NOMO-1 (cell line): ENCODE results near the gene ARHGEF40.

Experiments used
- DNase-seq, 2 experiments: peaks; one replicate each; lab custom pipeline; 2025; ENCODE audit not compliant: unreplicated experiment in 2 of 2; lab: John Stamatoyannopoulos, UW

ARHGEF40 gene

DNA sequence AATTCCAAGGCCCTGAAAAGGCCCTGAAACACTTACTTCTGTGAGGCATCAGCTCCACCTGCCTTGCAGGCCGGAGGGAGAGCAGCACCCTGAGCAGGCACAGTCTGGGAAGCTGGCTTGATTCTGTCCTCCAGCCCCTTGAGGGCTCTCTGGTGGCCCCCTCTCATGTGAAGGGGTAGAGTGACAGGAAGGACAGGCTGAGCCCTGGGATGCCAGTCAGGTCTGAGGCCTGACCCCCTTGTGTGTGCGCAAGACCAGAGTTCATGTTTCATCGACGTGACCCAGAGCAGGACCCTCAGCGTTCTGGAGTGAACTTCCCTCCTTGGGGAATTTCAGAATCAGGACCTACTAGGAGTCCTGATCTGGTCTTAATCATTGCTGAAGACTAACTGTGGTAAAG, 11.2 kb upstream of the ARHGEF40 start:
- no peak for DNase-seq

DNA sequence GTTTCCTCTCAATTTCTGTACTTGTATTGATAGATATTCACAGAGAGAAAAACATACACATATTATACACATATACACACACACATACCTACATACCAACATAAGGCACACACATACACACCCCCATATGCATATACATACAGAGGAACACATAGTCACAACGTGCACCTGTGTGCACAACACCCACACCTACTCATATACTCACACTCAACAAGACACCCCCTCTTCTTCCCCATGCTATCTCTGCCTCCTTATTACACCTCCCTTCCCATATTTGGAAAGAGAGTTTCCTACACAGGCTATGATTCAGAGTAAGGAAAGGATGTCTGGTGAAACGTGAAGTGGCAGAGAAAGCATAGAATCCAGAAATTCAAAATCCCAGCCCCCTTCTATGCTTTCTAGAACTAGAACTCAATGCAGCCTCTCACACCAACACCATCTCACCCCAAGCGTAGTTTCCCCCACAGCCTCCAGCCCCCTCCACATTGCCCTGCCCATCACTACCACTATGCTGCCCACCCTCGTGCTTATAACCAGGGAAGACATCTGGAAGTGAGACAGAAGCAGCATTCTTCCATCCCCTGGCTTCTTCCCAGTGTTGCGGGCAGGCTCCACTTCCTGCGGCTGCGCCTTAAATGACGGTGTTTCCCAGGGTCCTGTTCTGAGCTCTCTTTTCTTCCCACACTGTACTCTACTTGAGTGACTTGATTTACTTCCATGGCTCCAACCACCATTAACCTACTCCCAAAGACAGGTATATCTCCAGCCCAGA, 10.1 kb upstream of the ARHGEF40 start:
- DNase-seq, result no peak

DNA sequence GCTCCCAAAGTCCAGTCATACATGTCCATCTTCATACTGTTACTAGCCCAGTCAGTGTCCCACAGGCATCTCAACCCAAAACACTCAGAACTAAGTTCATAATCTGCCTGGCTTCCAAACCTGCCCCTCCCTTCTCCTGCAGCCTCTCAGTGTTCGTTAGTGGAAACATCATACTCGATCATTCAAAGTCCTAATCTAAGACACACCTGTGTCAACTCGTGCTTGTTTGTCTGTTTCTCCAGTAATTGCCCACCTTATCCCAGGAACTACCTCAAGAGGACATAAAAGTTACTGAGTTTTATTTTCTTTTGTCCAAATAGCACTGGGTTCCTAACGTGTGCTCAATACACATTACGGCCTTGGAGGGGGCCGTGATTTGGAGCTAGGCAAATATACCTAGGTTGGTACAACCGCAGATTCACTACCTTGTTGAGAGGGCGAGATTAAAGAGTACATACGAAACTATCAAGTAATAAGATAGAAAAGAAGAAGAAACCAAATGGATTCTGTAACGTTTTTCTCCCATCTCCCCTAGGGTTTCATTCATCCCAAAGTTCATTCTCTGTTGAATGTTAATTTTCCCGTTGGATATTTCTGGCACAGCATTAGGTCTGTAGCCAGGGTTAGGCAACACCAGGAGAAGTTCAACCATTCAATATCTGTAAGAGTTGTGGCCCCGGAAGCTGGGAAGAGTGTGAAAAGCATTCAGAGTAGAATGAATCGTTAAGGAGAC, 9.3 kb upstream of the ARHGEF40 start:
- no peak for DNase-seq

DNA sequence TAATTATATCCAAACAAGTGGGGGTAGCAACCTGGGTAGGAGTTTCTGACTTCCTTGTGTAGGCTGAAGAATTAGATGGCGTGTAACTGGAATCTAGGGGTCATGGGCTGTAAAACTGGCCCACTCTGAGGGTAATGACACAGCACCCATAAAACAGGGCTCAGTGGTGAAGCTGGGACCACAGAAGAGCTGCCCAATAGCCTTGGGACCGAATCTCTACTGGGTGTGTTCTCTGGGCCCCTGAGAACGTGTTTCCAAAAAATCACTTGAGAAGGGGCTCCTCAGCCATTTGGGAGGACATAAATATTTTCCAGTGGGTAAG, 8.8 kb upstream of the ARHGEF40 start:
- no peak for DNase-seq

DNA sequence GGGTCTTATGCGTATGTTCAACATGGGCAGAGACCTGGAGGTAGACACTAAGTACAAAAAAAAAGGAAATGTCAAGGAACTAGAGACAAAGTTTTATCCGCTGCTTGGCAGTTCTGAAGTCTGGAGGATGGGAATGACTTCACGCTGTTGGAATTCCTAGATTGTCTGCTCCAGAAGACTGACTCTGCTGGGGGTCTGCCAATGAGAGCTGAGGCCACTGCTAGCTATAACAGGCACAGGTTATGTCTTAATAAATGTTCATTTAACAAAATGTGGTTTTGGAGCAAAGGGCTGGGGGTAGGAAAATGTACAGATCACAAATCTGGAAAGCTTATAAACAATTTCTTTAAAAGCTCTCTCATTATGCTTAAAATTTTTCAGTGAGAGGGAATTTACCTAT, 6.6 kb upstream of the ARHGEF40 start:
- no peak for DNase-seq

DNA sequence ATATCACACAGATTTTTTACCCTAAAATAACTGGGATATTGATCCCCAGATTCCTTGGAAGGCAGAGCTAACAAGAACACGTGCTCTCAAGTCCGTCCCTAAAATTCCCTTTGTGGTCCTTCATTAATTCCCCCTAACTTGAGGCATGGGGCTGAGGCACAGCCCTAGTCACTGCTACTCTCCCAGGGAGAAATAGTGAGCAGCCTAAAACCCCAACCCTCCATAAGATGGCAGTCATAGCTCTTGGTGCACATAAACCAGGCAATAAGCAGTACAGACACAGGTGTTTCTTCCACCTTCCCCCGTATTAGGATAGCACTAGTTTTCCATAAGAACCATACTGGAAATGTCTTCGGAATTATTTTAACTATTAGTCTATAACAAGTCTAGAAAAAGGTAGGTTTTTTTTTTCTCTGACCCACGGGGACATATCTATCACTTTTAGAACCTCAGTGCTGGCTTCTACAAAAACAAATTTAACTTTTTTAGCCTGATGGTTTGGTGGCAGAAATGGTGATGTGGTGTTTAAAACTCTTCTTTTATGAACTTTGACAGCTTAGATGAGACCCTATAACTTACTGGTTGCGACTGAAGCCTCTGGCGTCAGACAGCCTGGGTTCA, 3.1 kb upstream of the ARHGEF40 start:
- no peak for DNase-seq

DNA sequence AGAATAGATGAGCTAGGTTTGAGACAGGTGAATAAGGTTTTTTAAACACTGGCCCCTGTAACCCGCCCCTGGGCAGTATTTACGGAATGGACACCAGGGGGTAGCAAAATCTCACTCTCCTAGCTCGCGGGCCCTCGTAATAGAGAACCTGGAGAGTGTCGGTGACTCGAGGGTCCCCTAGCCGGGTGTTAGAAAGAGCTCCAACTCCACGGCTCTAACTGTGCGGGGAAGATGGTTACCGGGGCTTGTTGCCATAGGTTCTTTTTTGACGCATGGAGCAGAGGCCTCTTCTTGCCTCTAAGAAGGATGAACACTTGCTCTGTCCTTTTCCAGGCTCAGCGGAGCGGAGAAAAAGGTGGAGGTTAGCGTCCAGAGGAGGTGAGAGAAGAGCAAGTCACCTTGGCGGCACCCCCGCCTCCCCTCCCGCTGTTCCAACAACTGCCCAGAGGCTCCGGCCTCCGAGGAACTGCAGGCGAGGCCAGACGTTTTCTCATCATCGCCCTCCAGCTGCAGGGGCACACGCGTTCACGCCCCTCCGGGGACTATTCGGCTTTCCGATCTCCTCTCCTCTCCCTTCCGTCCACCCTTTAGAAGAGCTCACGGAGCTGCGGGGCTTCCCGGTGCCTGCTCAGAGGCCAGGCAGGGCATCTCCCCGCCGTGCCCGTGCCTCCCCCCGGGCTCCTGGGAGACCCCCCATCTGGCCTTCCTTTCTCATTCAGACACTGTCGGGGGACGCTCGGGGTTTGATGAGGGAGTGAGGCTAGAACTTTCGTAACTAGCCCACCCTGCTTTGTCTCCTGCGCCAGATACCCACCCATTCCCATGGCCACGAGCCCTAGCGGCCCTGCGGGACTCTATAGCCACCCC, 1.4 kb upstream of the ARHGEF40 start:
- peak; percentile 65 to 79 for DNase-seq

DNA sequence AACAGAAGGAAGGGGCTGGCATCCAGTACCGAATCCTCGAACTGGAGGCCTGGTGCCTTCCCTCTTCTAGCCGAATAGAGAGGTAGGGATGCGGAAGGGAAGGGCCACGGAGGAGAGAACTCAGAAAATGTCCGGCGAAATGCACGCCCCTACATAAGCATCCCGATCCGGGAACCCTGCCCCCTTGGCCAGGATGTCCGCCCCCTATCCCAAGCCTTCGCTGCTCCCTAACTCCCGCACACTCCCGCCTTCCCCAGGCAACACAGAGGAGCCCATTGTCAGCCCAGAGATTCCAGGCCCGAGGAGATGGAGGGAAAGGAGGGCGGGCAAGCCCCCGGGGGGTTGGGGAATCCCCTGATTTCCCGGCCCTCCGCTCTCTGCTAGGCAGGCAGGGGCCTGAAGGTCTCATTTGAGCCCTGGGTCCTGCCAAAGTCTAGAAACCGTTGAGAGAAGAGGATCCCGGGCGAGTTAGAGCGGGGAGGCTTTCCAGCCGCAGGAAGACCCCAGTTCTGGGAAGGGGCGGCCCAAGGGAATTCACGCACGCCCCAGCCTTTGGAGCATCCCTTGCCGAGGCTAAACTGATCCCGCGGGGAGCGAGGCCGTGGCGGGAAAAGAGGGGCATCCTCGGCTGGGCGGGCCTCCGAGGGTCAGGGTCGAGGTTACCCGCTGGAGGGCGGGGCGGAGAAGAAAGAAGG, 569 bp upstream of the ARHGEF40 start:
- no peak for DNase-seq

DNA sequence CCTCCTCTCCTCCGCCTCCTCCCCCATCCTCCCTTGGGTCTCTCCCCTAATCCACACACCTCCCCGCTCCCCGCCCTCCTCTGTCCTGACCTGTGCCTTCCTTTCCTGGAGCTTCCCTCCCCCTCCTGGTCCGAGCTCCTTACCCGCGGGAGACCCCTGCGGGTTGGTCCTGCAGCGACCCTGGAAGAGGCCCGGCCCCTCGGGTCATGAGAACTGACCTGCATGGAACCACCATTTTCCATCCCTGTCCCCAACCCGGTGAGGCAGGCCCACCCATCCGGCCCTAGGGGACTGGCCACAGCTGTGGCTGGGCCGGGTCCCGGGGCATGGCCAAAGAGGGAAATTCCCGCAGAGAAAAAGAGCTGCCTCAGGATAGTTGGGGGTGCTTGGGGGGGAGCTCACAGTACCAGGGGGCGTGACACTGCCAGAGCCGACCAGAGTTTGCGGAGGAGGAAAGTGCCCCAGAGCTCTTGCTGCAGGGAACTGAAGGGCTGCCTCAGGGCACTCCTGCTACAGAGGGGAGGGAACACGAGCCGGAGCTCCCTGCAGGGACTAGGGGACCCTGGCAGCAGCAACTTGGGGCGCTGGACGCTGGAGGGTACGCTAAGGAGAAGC, 613 bp downstream of the ARHGEF40 start:
- DNase-seq, result peak in 1 of 2 experiments; percentile 61

DNA sequence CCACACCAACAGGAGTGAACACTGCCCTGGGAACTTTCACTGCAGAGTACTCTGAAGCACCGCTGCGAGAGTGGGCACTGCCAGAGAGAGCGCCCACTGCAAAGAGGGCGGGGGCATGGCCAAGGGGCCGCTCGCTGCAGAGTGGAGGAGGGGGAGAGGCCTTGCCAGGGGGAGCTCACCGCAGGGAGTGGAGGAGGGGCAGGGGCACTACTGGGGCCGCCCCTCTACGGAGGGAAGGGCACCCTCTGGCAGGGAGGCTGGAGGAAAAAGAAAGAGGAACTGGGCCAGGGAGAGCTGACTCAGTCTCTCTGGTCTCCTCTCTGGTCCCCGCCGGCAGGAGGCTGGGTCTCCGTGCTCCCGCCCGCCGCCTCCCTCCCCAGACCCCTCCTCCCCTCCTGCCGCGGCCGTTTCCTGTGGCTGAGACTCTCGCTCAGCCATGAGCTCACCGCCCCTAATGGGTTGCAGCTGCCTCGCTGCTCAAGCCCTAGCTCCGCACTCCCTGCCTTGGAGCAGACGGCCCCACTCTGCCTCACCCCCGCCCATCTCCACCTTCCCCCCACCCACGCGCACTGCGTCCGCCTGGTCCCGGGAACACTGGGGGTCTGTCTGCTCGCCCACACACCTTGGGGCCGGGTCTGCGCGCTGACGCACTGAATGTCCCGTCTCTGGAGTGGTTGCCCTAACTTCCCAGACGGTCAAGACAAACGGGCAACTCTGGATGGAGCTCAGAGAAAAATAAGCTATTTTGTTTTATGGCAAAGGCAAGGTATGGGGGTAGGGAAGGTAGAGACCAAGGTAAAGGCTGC, 1.3 kb downstream of the ARHGEF40 start:
- DNase-seq, result peak; percentile 90 to 94

DNA sequence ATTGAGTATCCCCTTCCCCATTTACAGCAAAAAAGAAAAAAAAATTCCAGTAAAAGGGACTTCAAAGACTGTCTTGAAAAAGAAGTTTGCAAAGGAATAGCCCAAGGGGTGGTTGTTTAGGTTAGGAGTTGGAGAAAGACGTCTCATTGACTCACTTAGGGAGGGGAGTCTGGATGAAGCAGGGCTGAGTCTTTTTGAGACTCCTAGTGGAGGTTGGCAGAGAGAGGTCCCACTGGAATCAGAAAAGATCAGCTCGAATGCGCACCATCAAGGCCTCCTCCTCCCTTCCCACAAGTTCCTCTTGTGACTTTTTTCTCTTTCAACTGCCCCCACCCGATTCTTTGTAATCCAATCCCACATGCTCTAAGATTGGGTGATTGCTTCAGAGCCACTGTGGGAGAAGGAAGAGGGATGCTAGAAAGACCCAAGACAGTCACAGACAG, 1.9 kb downstream of the ARHGEF40 start:
- peak; percentile 52 to 70 for DNase-seq

DNA sequence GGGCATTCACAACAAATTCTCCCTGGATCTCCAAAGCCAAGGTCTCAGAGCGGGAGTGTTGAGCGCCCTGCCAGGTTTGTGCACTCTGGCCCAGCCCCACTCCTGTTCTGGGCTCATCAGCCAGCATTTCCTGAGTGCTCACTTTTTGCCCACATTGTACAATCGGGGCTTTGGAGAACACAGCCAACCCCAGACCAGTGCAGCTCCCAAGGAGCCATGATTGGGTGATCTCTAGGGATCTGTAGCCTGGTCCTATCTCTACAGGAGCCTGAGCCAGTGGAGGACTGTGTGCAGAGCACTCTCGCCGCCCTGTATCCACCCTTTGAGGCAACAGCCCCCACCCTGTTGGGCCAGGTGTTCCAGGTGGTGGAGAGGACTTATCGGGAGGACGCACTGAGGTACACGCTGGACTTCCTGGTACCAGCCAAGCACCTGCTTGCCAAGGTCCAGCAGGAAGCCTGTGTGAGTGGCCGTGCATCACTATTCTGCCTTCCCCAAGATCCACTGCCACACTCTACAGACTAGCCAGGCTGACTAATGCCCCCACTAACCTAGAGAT, 2.8 kb downstream of the ARHGEF40 start:
- no peak for DNase-seq

DNA sequence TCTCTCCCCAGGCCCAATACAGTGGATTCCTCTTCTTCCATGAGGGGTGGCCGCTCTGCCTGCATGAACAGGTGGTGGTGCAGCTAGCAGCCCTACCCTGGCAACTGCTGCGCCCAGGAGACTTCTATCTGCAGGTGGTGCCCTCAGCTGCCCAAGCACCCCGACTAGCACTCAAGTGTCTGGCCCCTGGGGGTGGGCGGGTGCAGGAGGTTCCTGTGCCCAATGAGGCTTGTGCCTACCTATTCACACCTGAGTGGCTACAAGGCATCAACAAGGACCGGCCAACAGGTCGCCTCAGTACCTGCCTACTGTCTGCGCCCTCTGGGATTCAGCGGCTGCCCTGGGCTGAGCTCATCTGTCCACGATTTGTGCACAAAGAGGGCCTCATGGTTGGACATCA, 3.8 kb downstream of the ARHGEF40 start:
- no peak for DNase-seq

DNA sequence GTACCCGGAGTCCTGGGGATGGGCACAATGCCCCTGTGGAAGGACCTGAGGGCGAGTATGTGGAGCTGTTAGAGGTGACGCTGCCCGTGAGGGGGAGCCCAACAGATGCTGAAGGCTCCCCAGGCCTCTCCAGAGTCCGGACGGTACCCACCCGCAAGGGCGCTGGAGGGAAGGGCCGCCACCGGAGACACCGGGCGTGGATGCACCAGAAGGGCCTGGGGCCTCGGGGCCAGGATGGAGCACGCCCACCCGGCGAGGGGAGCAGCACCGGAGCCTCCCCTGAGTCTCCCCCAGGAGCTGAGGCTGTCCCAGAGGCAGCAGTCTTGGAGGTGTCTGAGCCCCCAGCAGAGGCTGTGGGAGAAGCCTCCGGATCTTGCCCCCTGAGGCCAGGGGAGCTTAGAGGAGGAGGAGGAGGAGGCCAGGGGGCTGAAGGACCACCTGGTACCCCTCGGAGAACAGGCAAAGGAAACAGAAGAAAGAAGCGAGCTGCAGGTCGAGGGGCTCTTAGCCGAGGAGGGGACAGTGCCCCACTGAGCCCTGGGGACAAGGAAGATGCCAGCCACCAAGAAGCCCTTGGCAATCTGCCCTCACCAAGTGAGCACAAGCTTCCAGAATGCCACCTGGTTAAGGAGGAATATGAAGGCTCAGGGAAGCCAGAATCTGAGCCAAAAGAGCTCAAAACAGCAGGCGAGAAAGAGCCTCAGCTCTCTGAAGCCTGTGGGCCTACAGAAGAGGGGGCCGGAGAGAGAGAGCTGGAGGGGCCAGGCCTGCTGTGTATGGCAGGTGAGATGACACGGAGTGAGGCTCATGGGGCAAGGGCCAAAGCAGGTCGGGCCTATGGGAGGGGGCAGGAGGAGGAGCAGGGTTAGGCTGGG, 4.5 kb downstream of the ARHGEF40 start:
- no peak for DNase-seq

DNA sequence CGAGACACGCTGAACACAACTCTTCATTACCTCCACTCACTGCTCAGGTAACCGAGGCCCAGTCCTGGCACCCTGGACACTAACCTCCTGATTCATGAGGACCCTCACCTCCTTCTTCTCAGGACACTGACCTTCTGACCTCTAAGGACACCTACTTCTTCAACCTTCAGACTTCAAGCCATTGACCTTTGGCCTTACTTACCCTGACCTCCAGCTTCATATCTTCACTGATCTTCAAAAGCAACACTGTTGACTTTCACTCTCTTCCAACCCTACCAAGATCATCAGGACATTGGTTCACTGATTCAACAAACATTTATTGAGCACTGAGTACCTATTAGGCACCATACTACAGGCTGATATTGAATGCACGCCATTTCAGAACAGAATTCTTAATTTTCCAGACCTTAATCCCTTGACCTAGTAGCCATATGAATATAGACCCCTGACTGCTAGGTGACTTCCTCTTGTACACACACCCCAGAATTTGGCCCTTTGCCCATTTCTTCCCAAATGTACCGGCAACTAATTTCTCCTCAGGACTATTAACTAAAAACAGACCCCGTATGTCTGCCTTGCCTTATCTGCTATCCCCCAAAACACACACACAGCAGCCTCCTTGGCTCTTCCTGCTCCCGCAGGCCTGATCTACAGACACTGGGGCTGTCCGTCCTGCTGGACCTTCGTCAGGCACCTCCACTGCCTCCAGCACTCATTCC, 5.8 kb downstream of the ARHGEF40 start:
- no peak for DNase-seq

DNA sequence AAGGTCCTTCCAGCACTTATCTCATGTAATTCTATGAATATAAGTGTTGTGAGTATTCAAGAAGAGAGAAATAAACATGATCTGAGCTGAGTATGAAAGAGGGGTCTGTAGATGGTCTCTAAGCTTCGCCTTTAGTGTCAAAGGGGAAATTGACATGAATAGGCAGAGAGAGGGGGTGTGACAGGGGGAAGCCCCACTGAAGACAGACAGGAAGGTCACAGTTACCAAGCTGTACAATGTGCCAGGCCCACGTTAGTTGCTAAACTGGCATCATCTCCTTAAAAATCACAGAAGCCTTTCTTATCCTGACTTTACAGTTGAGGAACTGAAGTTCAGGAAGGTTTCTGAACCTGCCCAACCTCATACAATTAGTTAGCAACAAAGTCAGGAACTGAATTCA, 7.6 kb downstream of the ARHGEF40 start:
- DNase-seq, result no peak

DNA sequence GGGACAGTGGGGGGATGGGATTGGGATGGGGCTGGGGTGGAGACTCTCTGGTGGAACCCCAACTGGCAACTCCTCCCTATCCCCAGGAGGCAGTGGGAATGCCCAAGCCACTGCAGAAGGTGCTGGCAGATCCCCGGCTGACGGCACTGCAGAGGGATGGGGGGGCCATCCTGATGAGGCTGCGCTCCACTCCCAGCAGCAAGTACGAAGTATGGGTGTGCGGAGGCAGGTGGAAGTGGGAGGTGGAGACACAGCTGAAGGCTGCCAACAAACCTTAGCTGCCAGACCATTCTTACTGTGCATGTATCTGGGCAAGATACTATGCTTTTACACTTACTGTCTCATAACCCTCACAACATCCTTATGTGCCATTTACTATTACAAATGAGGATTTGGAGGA, 8.2 kb downstream of the ARHGEF40 start:
- DNase-seq, result no peak
